ENCODE measurements around the gene MUC4. TPM values are rescaled to one million over a fixed set of nuclear protein-coding genes. Genes with fewer than 3 reads are reported as not detected.

MUC4 gene
- total and polyA plus RNA-seq, 9 of the 15 experiments (the other 6 are each of a cell fraction or from before 2014, with no cell fraction given): under 0.01 to 0.21 (median 0.10) TPM; not detected in 4

DNA sequence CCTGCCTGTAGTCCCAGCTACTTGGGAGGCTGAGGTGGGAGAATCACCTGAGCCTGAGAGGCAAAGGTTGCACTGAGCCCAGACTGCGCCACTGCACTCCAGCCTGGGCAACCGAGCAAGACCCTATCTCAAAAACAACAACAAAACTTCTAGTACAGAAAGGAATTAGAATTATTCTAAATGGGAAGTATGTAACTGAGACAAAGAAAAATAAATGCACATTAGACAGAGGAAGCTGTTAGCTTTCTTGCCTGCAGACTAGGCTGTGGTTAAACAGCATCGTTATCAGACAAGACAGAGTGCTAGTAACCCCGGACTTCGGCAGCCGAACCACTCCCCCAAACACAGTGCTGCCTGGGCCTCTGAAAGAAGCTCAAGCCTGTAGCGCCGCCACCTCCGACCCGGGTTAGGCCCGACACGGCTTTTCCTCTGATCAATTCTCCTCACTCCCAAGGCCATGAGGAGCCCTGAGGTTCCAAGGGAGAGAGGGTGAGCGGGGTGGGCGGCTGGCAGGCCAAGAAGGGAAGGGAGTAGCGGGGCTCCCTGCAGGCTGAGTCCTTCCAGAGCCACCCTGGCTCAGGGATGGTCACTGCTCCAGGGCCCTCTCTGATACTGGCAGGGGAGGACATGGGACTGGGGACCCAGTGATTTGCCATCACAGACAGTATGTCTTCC is 44.8 kb upstream of the MUC4 start (continued):
- TF ChIP-seq NCOA1 (IDR thresholded peaks at IDR 0.05; ENCODE audit: low read depth): peak; percentile 34; the same call in 1 of the 2 replicates
- no peak for TF ChIP-seq E2F8 (IDR thresholded peaks at IDR 0.05; ENCODE audit: low read depth, partially characterized antibody)
- TF ChIP-seq JUND (IDR thresholded peaks at IDR 0.05; ENCODE audit: borderline replicate concordance, low read depth, low read length): peak; percentile 32; the same call in 1 of the 2 replicates
- no peak; the same call in 2 of the 3 replicates for TF ChIP-seq JUND (tag; IDR thresholded peaks at IDR 0.05; ENCODE audit: borderline replicate concordance, low read depth, low read length)
- TF ChIP-seq POLR2A (conservative IDR thresholded peaks at IDR 0.05): 0 out of 2 replicates have a peak, but pooled peaks have one; percentile 24
- TF ChIP-seq SREBF1 (IDR thresholded peaks at IDR 0.05; ENCODE audit: borderline replicate concordance, low read depth, low read length): no peak
- TF ChIP-seq ZNF444 (CRISPR knock-in tag; IDR thresholded peaks at IDR 0.05): 0 out of 2 replicates have a peak, but pooled peaks have one; percentile 37
- TF ChIP-seq SIN3B (IDR thresholded peaks at IDR 0.05; ENCODE audit: low read depth): no peak
- peak; percentile 94 for TF ChIP-seq ZNF121 (CRISPR knock-in tag; conservative IDR thresholded peaks at IDR 0.05)
- no peak for TF ChIP-seq XRCC4 (IDR thresholded peaks at IDR 0.05; ENCODE audit: extremely low read depth, insufficient read depth, insufficient read length)
- TF ChIP-seq ZNF644 (tag; IDR thresholded peaks at IDR 0.05; ENCODE audit: low read depth): no peak
- TF ChIP-seq SNRNP70 (optimal IDR thresholded peaks at IDR 0.05; ENCODE audit: low read depth, low read length): no peak
- TF ChIP-seq CTCF (IDR thresholded peaks at IDR 0.05 in 2 of 3, conservative IDR thresholded peaks at IDR 0.05 in 1 of 3; ENCODE audit: insufficient read depth in 2 of 3, low read depth in 1 of 3, low read length in 3 of 3): peak; percentile 52 to 63 (median 58)
- TF ChIP-seq FOXK2 (conservative IDR thresholded peaks at IDR 0.05 in 1 of 2, IDR thresholded peaks at IDR 0.05 in 1 of 2; ENCODE audit: low read depth in 2 of 2): 0 out of 4 replicates have a peak, but pooled peaks of 1 of the 2 experiments have one; percentile 17
- TF ChIP-seq YBX1 (IDR thresholded peaks at IDR 0.05): no peak
- TF ChIP-seq EGR1 (conservative IDR thresholded peaks at IDR 0.05): no peak; the same call in 1 of the 2 replicates
- TF ChIP-seq BCL6 (CRISPR knock-in tag; IDR thresholded peaks at IDR 0.05): no peak
- TF ChIP-seq, protein P1, sequence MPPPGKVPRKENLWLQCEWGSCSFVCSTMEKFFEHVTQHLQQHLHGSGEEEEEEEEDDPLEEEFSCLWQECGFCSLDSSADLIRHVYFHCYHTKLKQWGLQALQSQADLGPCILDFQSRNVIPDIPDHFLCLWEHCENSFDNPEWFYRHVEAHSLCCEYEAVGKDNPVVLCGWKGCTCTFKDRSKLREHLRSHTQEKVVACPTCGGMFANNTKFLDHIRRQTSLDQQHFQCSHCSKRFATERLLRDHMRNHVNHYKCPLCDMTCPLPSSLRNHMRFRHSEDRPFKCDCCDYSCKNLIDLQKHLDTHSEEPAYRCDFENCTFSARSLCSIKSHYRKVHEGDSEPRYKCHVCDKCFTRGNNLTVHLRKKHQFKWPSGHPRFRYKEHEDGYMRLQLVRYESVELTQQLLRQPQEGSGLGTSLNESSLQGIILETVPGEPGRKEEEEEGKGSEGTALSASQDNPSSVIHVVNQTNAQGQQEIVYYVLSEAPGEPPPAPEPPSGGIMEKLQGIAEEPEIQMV (tag; conservative IDR thresholded peaks at IDR 0.05; ENCODE audit: low read depth): no peak
- TF ChIP-seq ATF1 (CRISPR knock-in tag; IDR thresholded peaks at IDR 0.05): no peak
- peak; percentile 57 for TF ChIP-seq ATF1 (tag; IDR thresholded peaks at IDR 0.05)
- no peak for TF ChIP-seq HMGXB4 (CRISPR knock-in tag; IDR thresholded peaks at IDR 0.05)

All from K562 (cell line).